Hepatocyte (in vitro differentiated cells): ENCODE measurements around the gene GDI2.

ENCODE experiments used
- EZH2 ChIP-seq: fragments of 200-600 bp; sonication (generic); IDR thresholded peaks from 2 replicates; pipeline ENCODE4 v1.6.1; 2016; ENCODE audit warnings: antibody characterized with exemption, mild to moderate bottlenecking, borderline replicate concordance
- EZH2phosphoT487 ChIP-seq: fragments of 200-600 bp; sonication (generic); IDR thresholded peaks from one replicate; pipeline ENCODE4 v1.6.1; 2018; ENCODE audit warnings: antibody characterized with exemption, mild to moderate bottlenecking, low read depth, moderate library complexity; ENCODE audit not compliant: unreplicated experiment, severe bottlenecking
- TF ChIP-seq, protein P1 (sequence below): fragments of 200-600 bp; sonication (generic); IDR thresholded peaks from 2 replicates; pipeline ENCODE4 v1.5.1; 2016; ENCODE audit warnings: antibody characterized with exemption, mild to moderate bottlenecking; ENCODE audit not compliant: poor library complexity

DNA sequence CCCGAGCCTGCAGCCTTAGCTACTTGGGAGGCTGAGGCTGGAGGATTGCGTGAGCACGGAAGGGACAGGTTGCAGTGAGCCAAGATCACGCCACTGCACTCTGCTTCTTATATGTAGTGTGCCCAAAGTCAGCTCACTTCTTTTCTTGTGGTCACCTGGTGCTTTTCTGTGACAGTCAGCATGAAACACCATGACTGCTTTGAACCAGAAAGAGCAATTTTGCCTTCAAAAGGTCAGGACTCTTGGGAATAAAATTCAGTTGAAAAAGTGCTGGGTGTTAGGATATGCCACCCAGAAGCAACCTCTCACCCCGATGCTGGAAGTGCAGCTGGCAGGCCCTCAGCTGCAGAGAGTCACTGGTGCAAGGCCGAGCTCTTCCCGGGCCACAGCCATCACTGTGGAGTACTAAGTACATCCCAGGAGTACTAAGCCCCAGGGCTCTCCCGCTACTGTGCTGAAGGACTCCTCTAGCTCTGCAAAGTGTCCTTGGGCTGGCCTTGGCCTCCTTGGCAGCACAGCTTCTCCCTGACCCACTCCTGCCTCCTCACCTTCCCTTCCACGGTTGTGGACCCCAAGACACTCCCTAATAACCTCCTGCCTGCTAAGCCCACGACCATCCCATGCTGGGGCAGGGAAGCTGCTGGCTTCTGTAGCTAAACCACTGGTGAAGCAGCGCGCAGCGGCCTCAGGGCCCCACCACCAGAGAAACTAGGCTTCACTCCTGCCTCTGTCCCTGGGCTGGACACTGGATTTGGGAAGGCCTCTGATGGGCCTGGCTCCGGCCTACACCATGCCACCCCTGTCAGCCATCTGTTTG is 17.6 kb upstream of the GDI2 start:
- TF ChIP-seq EZH2 (no peak), EZH2phosphoT487 (no peak)
- TF ChIP-seq, protein P1, sequence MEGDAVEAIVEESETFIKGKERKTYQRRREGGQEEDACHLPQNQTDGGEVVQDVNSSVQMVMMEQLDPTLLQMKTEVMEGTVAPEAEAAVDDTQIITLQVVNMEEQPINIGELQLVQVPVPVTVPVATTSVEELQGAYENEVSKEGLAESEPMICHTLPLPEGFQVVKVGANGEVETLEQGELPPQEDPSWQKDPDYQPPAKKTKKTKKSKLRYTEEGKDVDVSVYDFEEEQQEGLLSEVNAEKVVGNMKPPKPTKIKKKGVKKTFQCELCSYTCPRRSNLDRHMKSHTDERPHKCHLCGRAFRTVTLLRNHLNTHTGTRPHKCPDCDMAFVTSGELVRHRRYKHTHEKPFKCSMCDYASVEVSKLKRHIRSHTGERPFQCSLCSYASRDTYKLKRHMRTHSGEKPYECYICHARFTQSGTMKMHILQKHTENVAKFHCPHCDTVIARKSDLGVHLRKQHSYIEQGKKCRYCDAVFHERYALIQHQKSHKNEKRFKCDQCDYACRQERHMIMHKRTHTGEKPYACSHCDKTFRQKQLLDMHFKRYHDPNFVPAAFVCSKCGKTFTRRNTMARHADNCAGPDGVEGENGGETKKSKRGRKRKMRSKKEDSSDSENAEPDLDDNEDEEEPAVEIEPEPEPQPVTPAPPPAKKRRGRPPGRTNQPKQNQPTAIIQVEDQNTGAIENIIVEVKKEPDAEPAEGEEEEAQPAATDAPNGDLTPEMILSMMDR: no peak
